HCT116 (cell line): ENCODE data around the gene ANXA2R.
"Not testable (repeated sequence)": the region's sequence is repeated elsewhere in the genome, so short reads cannot be mapped to it uniquely, and the experiment has no call there.

ENCODE experiments used
- CTCF ChIP-seq, 3 experiments: fragments of 200-600 bp in 1 of 3; sonication (generic) in 1 of 3; IDR thresholded peaks in 2 of 3; conservative IDR thresholded peaks in 1 of 3; 2 replicates each; pipeline ENCODE4 v1.5.1; 2012 to 2017; ENCODE audit warnings: low read depth in 2 of 3, low read length in 2 of 3, antibody characterized with exemption in 1 of 3, borderline replicate concordance in 1 of 3, control low read depth in 1 of 3, mild to moderate bottlenecking in 1 of 3, mixed read lengths in 1 of 3, mixed run types in 1 of 3, moderate library complexity in 1 of 3; ENCODE audit not compliant: insufficient read depth in 1 of 3
- EGR1 ChIP-seq: IDR thresholded peaks from 2 replicates; pipeline ENCODE4 v1.6.1; 2012; ENCODE audit warnings: low read depth

GRCh38 chr5:43077446-43078191 is 37.5 kb upstream of the ANXA2R start:
- TF ChIP-seq CTCF (IDR thresholded peaks at IDR 0.05 in 2 of 3, conservative IDR thresholded peaks at IDR 0.05 in 1 of 3; ENCODE audit: borderline replicate concordance in 1 of 3, insufficient read depth in 1 of 3, low read depth in 2 of 3, low read length in 2 of 3); EGR1: not testable (repeated sequence)
